Adrenal gland (tissue), 12 donors: ENCODE results near the gene CYSTM1. TPM values are rescaled to one million over a fixed set of nuclear protein-coding genes. Genes with fewer than 3 reads are reported as not detected.

ENCODE experiments used
- DNase-seq, 7 donors: peaks; one replicate each; pipeline ENCODE4 v3.0.0-alpha.2; 2019 to 2020
- H3K27ac ChIP-seq, 5 donors: fragments of 200-600 bp; sonication (generic) in 4 of 5; 1 replicate in 3 of 5; 2 replicates in 2 of 5; pipeline versions ENCODE4 v1.5.1 to v1.8.0; 2016 to 2020; ENCODE audit warnings: mild to moderate bottlenecking in 1 of 5
- H3K27me3 ChIP-seq: fragments of 200-600 bp; 2 replicates; pipeline ENCODE4 v1.8.0; 2021
- H3K36me3 ChIP-seq, 2 donors: fragments of 200-600 bp; replicated peaks in 1 of 2; 1 replicate in 1 of 2; 2 replicates in 1 of 2; pipeline versions ENCODE4 v1.5.1 to v1.8.0; 2018 to 2022
- H3K4me1 ChIP-seq, 2 donors: fragments of 200-600 bp; replicated peaks in 1 of 2; 1 replicate in 1 of 2; 2 replicates in 1 of 2; pipeline versions ENCODE4 v1.5.1 to v1.8.0; 2018 to 2021
- H3K4me3 ChIP-seq, 4 donors: fragments of 200-600 bp; sonication (generic) in 3 of 4; one replicate each; pipeline ENCODE4 v1.5.1; 2016 to 2018
- H3K9me3 ChIP-seq, 3 donors: fragments of 200-600 bp; sonication (generic) in 1 of 3; replicated peaks in 1 of 3; 1 replicate in 2 of 3; 2 replicates in 1 of 3; pipeline versions ENCODE4 v1.5.1 to v1.8.0; 2016 to 2021
- POLR2A ChIP-seq, 2 donors: fragments of 450-650 bp; IDR thresholded peaks; one replicate each; pipeline ENCODE4 v1.6.1; 2017; ENCODE audit warnings: antibody characterized with exemption in 2 of 2, mild to moderate bottlenecking in 2 of 2, moderate library complexity in 1 of 2
- WGBS, 4 donors: extraction: QIAGEN DNeasy Blood & Tissue Kit in 2 of 4; methylation state at CpG; one replicate each; pipeline versions ENCODE4 v1.1.5 to v1.1.7; 2013 to 2017; 5-methylcytosine and 5-hydroxymethylcytosine counted together
- intact Hi-C, 2 donors: fragments of 100-400 bp; cut with DNase I; formaldehyde crosslinking; loops; one replicate each; pipeline versions ENCODE4 v1.14.1 to v1.15.0; 2022 to 2023
- polyA plus RNA-seq, 3 donors: library from polyadenylated mRNA; stranded (reverse); fragments of 200-250 nt in 2 of 3; fragments of 350-450 nt in 1 of 3; fragmentation: Illumina TruSeq in 1 of 3; extraction: RNeasy Lipid Tissue Mini Kit (QIAGEN cat#74804) in 1 of 3; gene quantifications; one replicate each; pipeline ENCODE4 v1.2.3, GENCODE V29; 2013 to 2014
- total RNA-seq, 9 donors: library from RNA; depleted of rRNA in 4 of 9; stranded (reverse); fragments of >200 nt in 4 of 9; fragments of 120-200 nt in 1 of 9; fragmentation: NEBNext Ultra II Directional in 1 of 9; extraction: Animal tissue kit (Norgen Biotek cat#: 25700) in 1 of 9; gene quantifications; one replicate each; pipeline versions ENCODE4 v1.1.0 to v1.2.4, GENCODE V29; 2013 to 2023
- TF ChIP-seq, protein P1 (sequence below), 6 experiments: fragments of 450-650 bp in 4 of 6; fragments of 200-600 bp in 2 of 6; sonication (generic) in 1 of 6; IDR thresholded peaks; 1 replicate in 5 of 6; 2 replicates in 1 of 6; pipeline versions ENCODE4 v1.5.1 to v1.8.0; 2016 to 2021; ENCODE audit warnings: antibody characterized with exemption in 6 of 6, mild to moderate bottlenecking in 2 of 6, moderate library complexity in 1 of 6
- donor health status: healthy with polysubstance abuse.
- donor health status: Bipolar disorder and iron deficiency.
- donor health status: DM: yes; HTN: yes; CAD: no.
- donor health status: DM: no; HTN: no; CAD: no.
- donor health status: DM: no; HTN: no; CAD: no.
- donor health status: DM: yes; HTN: yes; CAD: no.

Gene CYSTM1
- total and polyA plus RNA-seq, 12 donors: 42.6 to 605 (median 180) TPM

DNA sequence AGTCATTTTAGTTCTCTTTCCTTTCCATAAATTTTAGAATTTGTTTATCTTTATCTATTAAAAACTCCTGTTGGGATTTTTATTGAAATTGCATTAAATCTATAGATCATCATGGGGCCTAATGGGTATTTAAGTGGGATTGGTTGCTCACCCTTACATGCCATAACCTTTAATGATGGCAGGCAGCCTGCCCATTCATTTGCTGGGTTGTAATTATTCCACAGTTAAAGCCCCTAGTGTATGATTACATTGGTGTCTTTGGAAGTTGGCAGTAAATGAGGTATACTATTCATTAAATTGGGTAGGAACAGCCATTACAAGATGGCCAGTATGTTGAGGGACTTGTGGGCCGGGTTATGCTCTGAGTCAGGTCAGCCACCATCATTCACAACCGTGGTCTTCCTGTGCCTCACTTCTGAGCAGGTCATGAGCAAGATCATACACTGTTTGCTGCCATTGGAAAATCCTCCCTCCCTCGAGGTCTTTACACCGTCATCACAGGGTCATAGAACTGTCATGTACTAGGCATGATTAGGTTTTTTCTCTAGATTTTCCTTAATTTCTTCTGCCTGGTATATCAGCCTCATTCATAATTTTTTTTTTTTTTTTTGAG lies 59.5 kb downstream of the CYSTM1 start:
- Histone ChIP-seq H3K4me3 (no peak overlapping the region), H3K9me3 (no peaks in the 10 kb centered on the region), H3K4me1 (peaks cover 3 to 19% of the 10 kb centered on the region in 2 donors), H3K27ac (no peak overlapping the region), H3K36me3 (no peaks in the 10 kb centered on the region), H3K27me3 (no peaks in the 10 kb centered on the region)
- DNase-seq: no peak
- intact Hi-C loops: no loop called here
- WGBS, 4 donors: 92 to 95% (median 93%) methylated on average over 4 of the region's 4 CpGs
- TF ChIP-seq, protein P1, sequence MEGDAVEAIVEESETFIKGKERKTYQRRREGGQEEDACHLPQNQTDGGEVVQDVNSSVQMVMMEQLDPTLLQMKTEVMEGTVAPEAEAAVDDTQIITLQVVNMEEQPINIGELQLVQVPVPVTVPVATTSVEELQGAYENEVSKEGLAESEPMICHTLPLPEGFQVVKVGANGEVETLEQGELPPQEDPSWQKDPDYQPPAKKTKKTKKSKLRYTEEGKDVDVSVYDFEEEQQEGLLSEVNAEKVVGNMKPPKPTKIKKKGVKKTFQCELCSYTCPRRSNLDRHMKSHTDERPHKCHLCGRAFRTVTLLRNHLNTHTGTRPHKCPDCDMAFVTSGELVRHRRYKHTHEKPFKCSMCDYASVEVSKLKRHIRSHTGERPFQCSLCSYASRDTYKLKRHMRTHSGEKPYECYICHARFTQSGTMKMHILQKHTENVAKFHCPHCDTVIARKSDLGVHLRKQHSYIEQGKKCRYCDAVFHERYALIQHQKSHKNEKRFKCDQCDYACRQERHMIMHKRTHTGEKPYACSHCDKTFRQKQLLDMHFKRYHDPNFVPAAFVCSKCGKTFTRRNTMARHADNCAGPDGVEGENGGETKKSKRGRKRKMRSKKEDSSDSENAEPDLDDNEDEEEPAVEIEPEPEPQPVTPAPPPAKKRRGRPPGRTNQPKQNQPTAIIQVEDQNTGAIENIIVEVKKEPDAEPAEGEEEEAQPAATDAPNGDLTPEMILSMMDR (IDR thresholded peaks at IDR 0.05): no peak
- TF ChIP-seq POLR2A (IDR thresholded peaks at IDR 0.05): no peak

DNA sequence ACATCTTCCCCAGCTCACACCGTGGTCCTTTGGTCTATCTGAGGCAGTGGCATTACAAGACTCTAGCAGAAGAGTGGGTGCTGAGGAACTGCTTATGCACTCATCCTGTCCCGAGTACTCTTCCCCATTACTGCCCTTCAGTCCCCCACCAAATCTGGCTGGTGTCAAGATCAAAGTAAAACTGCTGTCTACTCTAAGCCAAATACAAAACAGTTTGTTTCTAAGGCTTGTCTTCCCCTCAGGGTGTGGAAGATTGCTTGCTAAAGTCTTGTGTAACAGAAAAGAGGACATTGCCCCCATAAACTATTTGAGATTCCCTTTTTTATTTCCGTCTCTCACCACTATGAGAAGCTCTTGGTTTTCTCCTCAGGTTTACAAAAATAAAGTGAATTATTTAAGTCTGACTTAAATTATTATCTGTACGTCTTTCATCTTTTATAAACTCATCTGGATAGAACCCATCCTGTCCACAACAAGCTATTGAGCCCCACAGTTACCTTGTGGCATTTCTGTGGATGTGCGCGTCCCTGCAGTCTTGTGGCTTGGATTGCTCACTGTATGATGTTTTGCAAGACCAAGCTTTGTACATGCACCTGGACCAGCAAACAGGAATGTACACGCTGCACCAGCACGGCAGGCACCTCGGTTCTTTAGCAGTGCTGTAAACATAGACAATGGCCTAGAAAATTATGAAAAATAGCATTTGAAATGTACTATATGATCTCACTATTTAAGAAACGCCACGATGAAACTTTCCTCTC lies 61.0 kb downstream of the CYSTM1 start:
- WGBS, 4 donors: 62 to 80% (median 74%) methylated on average over 11 of the region's 11 CpGs

DNA sequence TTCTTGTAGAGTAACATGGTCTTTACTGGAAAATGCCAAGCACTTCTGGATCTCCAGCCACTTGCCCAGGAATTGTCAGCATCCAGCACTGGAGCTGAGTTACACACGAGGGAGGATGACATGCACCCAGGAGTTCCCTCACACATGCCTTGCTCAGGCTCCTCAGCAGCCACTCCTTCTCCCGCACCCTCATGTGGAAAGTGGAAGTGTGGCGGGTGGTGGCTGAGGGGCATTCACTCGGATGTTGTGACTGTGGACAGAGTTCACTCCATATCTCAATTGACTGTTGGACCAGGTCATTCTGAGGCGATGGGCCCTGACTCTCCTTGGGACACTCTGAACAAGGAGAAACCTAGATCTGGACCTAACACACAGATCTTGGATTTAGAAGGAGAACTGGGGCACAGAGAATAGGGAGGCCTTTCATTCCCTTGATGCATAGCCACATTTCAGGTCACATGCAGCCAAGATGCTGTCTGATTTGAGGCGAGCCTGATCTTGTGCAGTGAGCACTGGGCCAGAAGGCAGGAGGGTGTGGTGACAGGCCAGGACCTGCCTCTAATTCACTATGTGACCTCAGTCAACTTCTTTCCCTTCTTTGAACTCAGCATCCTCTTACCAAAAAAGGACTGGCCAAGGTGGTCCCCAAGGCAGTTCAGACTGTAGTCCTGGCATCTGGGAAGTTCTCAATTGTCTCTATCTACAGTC lies 62.1 kb downstream of the CYSTM1 start:
- H3K4me3 ChIP-seq: no peak overlapping the region
- DNase-seq: peak in 1 of 7 donors; percentile 9
- intact Hi-C loops: loop anchor here in 1 of 2 donors (5.0 kb wide), 1 partner anchor 70 kb away; no protein-coding TSS in a partner anchor
- WGBS, 4 donors: 79 to 89% (median 86%) methylated on average over 5 to 6 of the region's 6 CpGs
- peaks cover 23 to 44% of the 10 kb centered on the region in 2 donors for H3K4me1 ChIP-seq
- no peaks in the 10 kb centered on the region for H3K27me3 ChIP-seq
- no peaks in the 10 kb centered on the region for H3K9me3 ChIP-seq
- TF ChIP-seq, protein P1 (IDR thresholded peaks at IDR 0.05): no peak
- no peak for TF ChIP-seq POLR2A (IDR thresholded peaks at IDR 0.05)
- H3K27ac ChIP-seq: peak overlapping the region in 1 of 5 donors; percentile 23
- no peaks in the 10 kb centered on the region for H3K36me3 ChIP-seq

More for the DNA sequence above, 61.0 kb downstream of the CYSTM1 start:
- Histone ChIP-seq H3K27ac (peak overlapping the region in 1 of 5 donors; percentile 17), H3K9me3 (no peaks in the 10 kb centered on the region), H3K4me3 (no peak overlapping the region), H3K36me3 (no peaks in the 10 kb centered on the region), H3K27me3 (no peaks in the 10 kb centered on the region), H3K4me1 (peaks cover 12 to 33% of the 10 kb centered on the region in 2 donors)
- intact Hi-C loops: loop anchor here in 1 of 2 donors (5.0 kb wide), 1 partner anchor 69 kb away; no protein-coding TSS in a partner anchor
- TF ChIP-seq, protein P1 (IDR thresholded peaks at IDR 0.05): no peak
- no peak for TF ChIP-seq POLR2A (IDR thresholded peaks at IDR 0.05)
- no peak for DNase-seq

DNA sequence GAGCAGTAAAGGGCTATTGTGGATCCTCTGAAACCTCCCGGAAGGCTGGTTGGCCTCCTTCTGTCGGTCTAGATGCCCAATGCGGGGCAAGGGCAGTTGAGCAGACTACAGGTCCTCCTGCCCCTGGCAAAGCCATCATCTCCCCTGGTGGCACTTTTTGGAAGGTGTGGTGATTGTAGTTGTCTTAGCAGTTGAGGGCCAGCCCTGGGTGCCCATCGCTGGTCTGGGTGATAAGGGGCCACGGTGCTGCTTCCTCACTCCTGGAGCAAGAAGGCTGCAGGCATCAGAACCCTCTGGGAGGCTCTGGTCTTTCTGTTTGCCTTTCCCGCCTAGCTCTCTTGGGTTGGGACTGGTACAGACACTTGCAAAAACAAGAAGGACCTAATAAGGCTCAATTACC lies 63.8 kb downstream of the CYSTM1 start:
- intact Hi-C loops: loop anchor here in 1 of 2 donors (5.0 kb wide), 1 partner anchor 71 kb away; no protein-coding TSS in a partner anchor
- Histone ChIP-seq H3K9me3 (no peaks in the 10 kb centered on the region), H3K4me3 (no peak overlapping the region), H3K27me3 (no peaks in the 10 kb centered on the region), H3K4me1 (peaks cover 32 to 49% of the 10 kb centered on the region in 2 donors), H3K27ac (peak overlapping the region in 2 of 5 donors; percentile 8 to 21), H3K36me3 (peaks cover 0 to 2% of the 10 kb centered on the region in 2 donors)
- WGBS, 4 donors: 83 to 97% (median 95%) methylated on average over 4 to 6 of the region's 6 CpGs
- peak in 1 of 7 donors; percentile 14 for DNase-seq
- TF ChIP-seq, protein P1 (IDR thresholded peaks at IDR 0.05): no peak
- no peak for TF ChIP-seq POLR2A (IDR thresholded peaks at IDR 0.05)
